Stimulated activated naive CD8-positive, alpha-beta T cell treated with anti-CD3 and anti-CD28 coated beads, Interleukin-15, Interleukin-2, amounts not matched to agents 100 ng/mL and 50 ng/mL, for 24 hours (primary cell): ENCODE measurements around the gene MYT1.
"Not testable (repeated sequence)": the region's sequence is repeated elsewhere in the genome, so short reads cannot be mapped to it uniquely, and the experiment has no call there.

Experiments
- H3K27ac Mint-ChIP-seq: one replicate; pipeline ENCODE4 v1.8.0; 2021; ENCODE audit warnings: mild to moderate bottlenecking, mixed read lengths
- H3K27me3 Mint-ChIP-seq: one replicate; pipeline ENCODE4 v1.8.0; 2021; ENCODE audit warnings: mixed read lengths
- H3K36me3 Mint-ChIP-seq: one replicate; pipeline ENCODE4 v1.8.0; 2021; ENCODE audit warnings: low read depth, mixed read lengths
- H3K4me1 Mint-ChIP-seq: one replicate; pipeline ENCODE4 v1.8.0; 2021; ENCODE audit warnings: low read depth, mixed read lengths
- H3K4me3 Mint-ChIP-seq: one replicate; pipeline ENCODE4 v1.8.0; 2021; ENCODE audit warnings: mild to moderate bottlenecking, mixed read lengths
- H3K9me3 Mint-ChIP-seq: one replicate; pipeline ENCODE4 v1.8.0; 2021; ENCODE audit warnings: mixed read lengths

The MYT1 gene

GRCh38 chr20:64164123-64164836 is at the start of gene MYT1:
Gene MYT1 (plus strand): TSS chr20:64164452. CDS start chr20:64198862, 34,410 bp downstream.
- Mint-ChIP-seq H3K27me3 (peaks cover 60% of the 10 kb centered on the region), H3K4me1 (no peaks in the 10 kb centered on the region), H3K36me3 (no peaks in the 10 kb centered on the region), H3K9me3 (no peaks in the 10 kb centered on the region), H3K4me3 (no peak within 1 kb of the TSS), H3K27ac (peak within 1 kb of the TSS; percentile 41)

- Mint-ChIP-seq H3K27me3 (no peaks in the 10 kb centered on the region), H3K4me3 (no peak overlapping the region), H3K36me3 (no peaks in the 10 kb centered on the region), H3K4me1 (peaks cover 5% of the 10 kb centered on the region), H3K9me3 (no peaks in the 10 kb centered on the region), H3K27ac (no peak overlapping the region)
Measured at GRCh38 chr20:64115171-64115911, 48.9 kb upstream of the MYT1 start.

- Mint-ChIP-seq H3K4me1 (peaks cover 8% of the 10 kb centered on the region), H3K4me3 (no peak overlapping the region), H3K9me3 (no peaks in the 10 kb centered on the region), H3K27me3 (no peaks in the 10 kb centered on the region), H3K27ac (no peak overlapping the region), H3K36me3 (no peaks in the 10 kb centered on the region)
Measured at GRCh38 chr20:64116016-64116415, 48.2 kb upstream of the MYT1 start.

- peaks cover 8% of the 10 kb centered on the region for H3K4me1 Mint-ChIP-seq
- no peaks in the 10 kb centered on the region for H3K9me3 Mint-ChIP-seq
- H3K27ac Mint-ChIP-seq = no peak overlapping the region
- peaks cover 4% of the 10 kb centered on the region for H3K27me3 Mint-ChIP-seq
- H3K4me3 Mint-ChIP-seq = no peak overlapping the region
- no peaks in the 10 kb centered on the region for H3K36me3 Mint-ChIP-seq
Measured at GRCh38 chr20:64116541-64117431, 47.5 kb upstream of the MYT1 start.

GRCh38 chr20:64117432-64117777 is 46.8 kb upstream of the MYT1 start:
- not testable (repeated sequence) for H3K4me3 Mint-ChIP-seq, H3K36me3 Mint-ChIP-seq, H3K27ac Mint-ChIP-seq, H3K27me3 Mint-ChIP-seq, H3K4me1 Mint-ChIP-seq, H3K9me3 Mint-ChIP-seq

- Mint-ChIP-seq H3K27me3 (peaks cover 15% of the 10 kb centered on the region), H3K4me1 (peaks cover 8% of the 10 kb centered on the region), H3K27ac (no peak overlapping the region), H3K36me3 (no peaks in the 10 kb centered on the region), H3K9me3 (no peaks in the 10 kb centered on the region), H3K4me3 (no peak overlapping the region)
Measured at GRCh38 chr20:64119301-64119680, 45.0 kb upstream of the MYT1 start.

GRCh38 chr20:64119681-64120341 is 44.4 kb upstream of the MYT1 start:
- H3K36me3 Mint-ChIP-seq = no peaks in the 10 kb centered on the region
- peaks cover 18% of the 10 kb centered on the region for H3K27me3 Mint-ChIP-seq
- H3K9me3 Mint-ChIP-seq = no peaks in the 10 kb centered on the region
- H3K27ac Mint-ChIP-seq = no peak overlapping the region
- H3K4me1 Mint-ChIP-seq = peaks cover 8% of the 10 kb centered on the region
- peak overlapping the region; percentile 54 for H3K4me3 Mint-ChIP-seq

GRCh38 chr20:64121586-64121985 is 42.7 kb upstream of the MYT1 start:
- Mint-ChIP-seq H3K4me1 (peaks cover 8% of the 10 kb centered on the region), H3K4me3 (no peak overlapping the region), H3K27me3 (peaks cover 18% of the 10 kb centered on the region), H3K27ac (no peak overlapping the region), H3K36me3 (no peaks in the 10 kb centered on the region), H3K9me3 (no peaks in the 10 kb centered on the region)

GRCh38 chr20:64122927-64123326 is 41.3 kb upstream of the MYT1 start:
- H3K4me1 Mint-ChIP-seq, H3K4me3 Mint-ChIP-seq, H3K36me3 Mint-ChIP-seq, H3K9me3 Mint-ChIP-seq, H3K27ac Mint-ChIP-seq: not testable (repeated sequence)
- H3K27me3 Mint-ChIP-seq = peaks cover 18% of the 10 kb centered on the region

GRCh38 chr20:64123517-64123916 is 40.7 kb upstream of the MYT1 start:
- not testable (repeated sequence) for H3K4me3 Mint-ChIP-seq, H3K9me3 Mint-ChIP-seq, H3K4me1 Mint-ChIP-seq, H3K27ac Mint-ChIP-seq, H3K36me3 Mint-ChIP-seq
- peaks cover 21% of the 10 kb centered on the region for H3K27me3 Mint-ChIP-seq

- H3K27me3 Mint-ChIP-seq = peaks cover 14% of the 10 kb centered on the region
- H3K27ac Mint-ChIP-seq = no peak overlapping the region
- no peaks in the 10 kb centered on the region for H3K4me1 Mint-ChIP-seq
- no peaks in the 10 kb centered on the region for H3K36me3 Mint-ChIP-seq
- no peak overlapping the region for H3K4me3 Mint-ChIP-seq
- no peaks in the 10 kb centered on the region for H3K9me3 Mint-ChIP-seq
Measured at GRCh38 chr20:64129146-64129782, 35.0 kb upstream of the MYT1 start.

GRCh38 chr20:64130271-64130670 is 34.0 kb upstream of the MYT1 start:
- no peaks in the 10 kb centered on the region for H3K36me3 Mint-ChIP-seq
- H3K9me3 Mint-ChIP-seq = no peaks in the 10 kb centered on the region
- peaks cover 11% of the 10 kb centered on the region for H3K27me3 Mint-ChIP-seq
- H3K4me3 Mint-ChIP-seq = no peak overlapping the region
- no peak overlapping the region for H3K27ac Mint-ChIP-seq
- no peaks in the 10 kb centered on the region for H3K4me1 Mint-ChIP-seq

- Mint-ChIP-seq H3K36me3 (no peaks in the 10 kb centered on the region), H3K27ac (no peak overlapping the region), H3K9me3 (no peaks in the 10 kb centered on the region), H3K4me1 (no peaks in the 10 kb centered on the region), H3K27me3 (peaks cover 11% of the 10 kb centered on the region), H3K4me3 (no peak overlapping the region)
Measured at GRCh38 chr20:64130876-64131275, 33.4 kb upstream of the MYT1 start.

GRCh38 chr20:64131406-64131805 is 32.8 kb upstream of the MYT1 start:
- H3K27me3 Mint-ChIP-seq = peaks cover 11% of the 10 kb centered on the region
- no peak overlapping the region for H3K27ac Mint-ChIP-seq
- no peaks in the 10 kb centered on the region for H3K4me1 Mint-ChIP-seq
- H3K9me3 Mint-ChIP-seq = no peaks in the 10 kb centered on the region
- H3K4me3 Mint-ChIP-seq = no peak overlapping the region
- H3K36me3 Mint-ChIP-seq = no peaks in the 10 kb centered on the region
